Right cardiac atrium (tissue), 5 donors: ENCODE results near the gene ACD. TPM values are rescaled to one million over a fixed set of nuclear protein-coding genes. Genes with fewer than 3 reads are reported as not detected.

Experiments used
- ATAC-seq, 2 donors: fragments of 200-7000 bp; cut with Tn5 transposase; one replicate each; pipeline versions ENCODE4 v1.8.0 to v1.9.1; 2020; ENCODE audit warnings: moderate library complexity in 2 of 2, mild to moderate bottlenecking in 1 of 2
- DNase-seq, 3 donors: peaks; one replicate each; pipeline ENCODE4 v3.0.0-alpha.2; 2020
- H3K27ac ChIP-seq: one replicate; pipeline ENCODE4 v1.5.1; 2013; ENCODE audit warnings: mild to moderate bottlenecking, low read length, control low read depth, moderate library complexity
- H3K27me3 ChIP-seq: one replicate; pipeline ENCODE4 v1.6.1; 2013; ENCODE audit not compliant: control insufficient read depth, insufficient read depth
- H3K4me1 ChIP-seq: one replicate; pipeline ENCODE4 v1.6.1; 2013; ENCODE audit warnings: low read length; ENCODE audit not compliant: control insufficient read depth, insufficient read depth
- H3K4me3 ChIP-seq: one replicate; pipeline ENCODE4 v1.5.1; 2013; ENCODE audit warnings: low read length, control low read depth
- H3K9me3 ChIP-seq: one replicate; pipeline ENCODE4 v1.6.1; 2013; ENCODE audit warnings: low read length; ENCODE audit not compliant: control insufficient read depth
- WGBS: extraction: QIAGEN DNeasy Blood & Tissue Kit; methylation state at CpG from one replicate; pipeline ENCODE4 v1.1.7; 2013; 5-methylcytosine and 5-hydroxymethylcytosine counted together
- intact Hi-C, 4 donors: fragments of 100-400 bp; cut with DNase I; formaldehyde crosslinking; loops; one replicate each; pipeline versions ENCODE4 v1.11.0 to v1.14.0; 2022 to 2023
- polyA plus RNA-seq: library from polyadenylated mRNA; stranded (reverse); fragments of 200-250 nt; gene quantifications from one replicate; pipeline ENCODE4 v1.2.3, GENCODE V29; 2013
- total RNA-seq, 4 donors: library from RNA; stranded (reverse); fragmentation: NEBNext Ultra II Directional; extraction: Animal tissue kit (Norgen Biotek cat#: 25700); gene quantifications; one replicate each; pipeline ENCODE4 v1.2.1, GENCODE V29; 2021
- donor health status: healthy with polysubstance abuse.
- donor health status: DM: no; HTN: yes; CAD: no.
- donor health status: DM: no; HTN: no; CAD: no.
- donor health status: DM: no; HTN: yes; CAD: no; lungs with severe emphysema.
- donor health status: DM: yes; HTN: yes; CAD: no.

The ACD gene
- total and polyA plus RNA-seq, 5 donors, result 7.9 to 10.9 (median 9.9) TPM

- 83% methylated on average over 3 of the region's 3 CpGs for WGBS
- no peaks in the 10 kb centered on the region for H3K4me1 ChIP-seq
- intact Hi-C loops, result no loop called here
Observed at GRCh38 chr16:67608364-67608763, 51.7 kb downstream of the ACD start.

More at GRCh38 chr16:67608364-67608763, 51.7 kb downstream of the ACD start:
- DNase-seq, result no peak
- H3K4me3 ChIP-seq, result no peak overlapping the region
- no peaks in the 10 kb centered on the region for H3K27me3 ChIP-seq
- H3K27ac ChIP-seq, result no peak overlapping the region
- ATAC-seq, result no peak
- H3K9me3 ChIP-seq, result no peaks in the 10 kb centered on the region

Other genes starting within 250 kb of the ACD start
- 10 to 100 TPM in 1 of 4 donors, 1 to 10 TPM in 3; 6.4 to 10.4 (median 6.4) TPM for gene ZDHHC1, start 243.8 kb downstream of the ACD start, total RNA-seq
- gene ZDHHC1, start 243.8 kb downstream of the ACD start, polyA plus RNA-seq, result 5.2 TPM
- gene HSD11B2, start 229.1 kb downstream of the ACD start, total RNA-seq, result 1 to 10 TPM in 1 of 4 donors, under 1 TPM in 3; 0.42 to 1.6 (median 0.64) TPM
- 0.38 TPM for gene HSD11B2, start 229.1 kb downstream of the ACD start, polyA plus RNA-seq
- gene ATP6V0D1, start 179.1 kb downstream of the ACD start, total RNA-seq, result 10 to 100 TPM; 64.1 to 79.4 (median 68.2) TPM
- 44.6 TPM for gene ATP6V0D1, start 179.1 kb downstream of the ACD start, polyA plus RNA-seq
- not detected for gene AGRP, start 176.7 kb downstream of the ACD start, total RNA-seq
- not detected for gene AGRP, start 176.7 kb downstream of the ACD start, polyA plus RNA-seq
- 10 to 100 TPM; 76.2 to 86.6 (median 83.7) TPM for gene RIPOR1, start 131.4 kb downstream of the ACD start, total RNA-seq
- gene RIPOR1, start 131.4 kb downstream of the ACD start, polyA plus RNA-seq, result 43.8 TPM
- 10 to 100 TPM; 24.2 to 30.5 (median 28.6) TPM for gene CTCF, start 97.7 kb downstream of the ACD start, total RNA-seq
- gene CTCF, start 97.7 kb downstream of the ACD start, polyA plus RNA-seq, result 17.5 TPM
- 1 to 10 TPM in 2 of 4 donors, under 1 TPM in 2; 0.65 to 1.2 (median 1.0) TPM for gene CARMIL2, start 15.1 kb downstream of the ACD start, total RNA-seq
- gene CARMIL2, start 15.1 kb downstream of the ACD start, polyA plus RNA-seq, result 0.66 TPM
- gene PARD6A, start 700 bp upstream of the ACD start, total RNA-seq, result 1 to 10 TPM; 3.4 to 3.5 (median 3.5) TPM
- 3.1 TPM for gene PARD6A, start 700 bp upstream of the ACD start, polyA plus RNA-seq
- gene ENKD1, start 6.5 kb upstream of the ACD start, total RNA-seq, result 10 to 100 TPM in 2 of 4 donors, 1 to 10 TPM in 2; 8.6 to 11.1 (median 9.5) TPM
- gene ENKD1, start 6.5 kb upstream of the ACD start, polyA plus RNA-seq, result 12.9 TPM
- 1 to 10 TPM; 3.9 to 6.2 (median 4.9) TPM for gene C16orf86, start 6.6 kb upstream of the ACD start, total RNA-seq
- 6.0 TPM for gene C16orf86, start 6.6 kb upstream of the ACD start, polyA plus RNA-seq
- 1 to 10 TPM; 8.2 to 9.9 (median 8.6) TPM for gene GFOD2, start 59.1 kb upstream of the ACD start, total RNA-seq
- 8.1 TPM for gene GFOD2, start 59.1 kb upstream of the ACD start, polyA plus RNA-seq
- 10 to 100 TPM; 11.1 to 16.3 (median 12.4) TPM for gene RANBP10, start 146.3 kb upstream of the ACD start, total RNA-seq
- 6.9 TPM for gene RANBP10, start 146.3 kb upstream of the ACD start, polyA plus RNA-seq
- gene TSNAXIP1, start 146.6 kb upstream of the ACD start, total RNA-seq, result under 1 TPM; 0.56 to 0.94 (median 0.79) TPM
- 1.1 TPM for gene TSNAXIP1, start 146.6 kb upstream of the ACD start, polyA plus RNA-seq
- gene THAP11, start 182.1 kb upstream of the ACD start, total RNA-seq, result 10 to 100 TPM; 27.5 to 34.0 (median 32.0) TPM
- gene THAP11, start 182.1 kb upstream of the ACD start, polyA plus RNA-seq, result 20.8 TPM
- 10 to 100 TPM; 66.6 to 80.7 (median 68.2) TPM for gene NUTF2, start 186.7 kb upstream of the ACD start, total RNA-seq
- gene NUTF2, start 186.7 kb upstream of the ACD start, polyA plus RNA-seq, result 125 TPM
- 10 to 100 TPM; 24.3 to 29.0 (median 27.4) TPM for gene CENPT, start 187.4 kb upstream of the ACD start, total RNA-seq
- gene CENPT, start 187.4 kb upstream of the ACD start, polyA plus RNA-seq, result 26.7 TPM
- 10 to 100 TPM; 29.7 to 35.6 (median 31.9) TPM for gene EDC4, start 212.8 kb upstream of the ACD start, total RNA-seq
- gene EDC4, start 212.8 kb upstream of the ACD start, polyA plus RNA-seq, result 21.7 TPM
- under 1 TPM in 1 of 4 donors, not detected in 3; 0.53 TPM for gene NRN1L, start 224.6 kb upstream of the ACD start, total RNA-seq
- gene NRN1L, start 224.6 kb upstream of the ACD start, polyA plus RNA-seq, result 0.41 TPM
- 10 to 100 TPM; 23.8 to 31.1 (median 27.0) TPM for gene PSKH1, start 233.0 kb upstream of the ACD start, total RNA-seq
- gene PSKH1, start 233.0 kb upstream of the ACD start, polyA plus RNA-seq, result 26.8 TPM